SH-SY5Y (cell line): ENCODE measurements around the gene MORN3.

Experiments
- GATA2 ChIP-seq: IDR thresholded peaks from 2 replicates; pipeline ENCODE4 v1.6.1; 2011; ENCODE audit warnings: mild to moderate bottlenecking, low read depth, low read length
- GATA3 ChIP-seq: IDR thresholded peaks from 2 replicates; pipeline ENCODE4 v1.6.1; 2011; ENCODE audit warnings: low read depth, mild to moderate bottlenecking, low read length, moderate library complexity

- TF ChIP-seq GATA2 (no peak), GATA3 (no peak)
Observed at GRCh38 chr12:121637231-121637914, 32.1 kb downstream of the MORN3 start.
